PFSK-1 (cell line): Measurements from ENCODE around the gene CYB5R3.

Experiments used
- FOXP2 ChIP-seq: optimal IDR thresholded peaks from 2 replicates; pipeline ENCODE3; 2011; ENCODE audit warnings: borderline replicate concordance, control low read depth, inconsistent platforms; ENCODE audit not compliant: insufficient read depth; ENCODE audit errors: extremely low read length, extremely low read depth
- POLR2AphosphoS5 ChIP-seq: IDR thresholded peaks from 2 replicates; pipeline ENCODE4 v1.6.1; 2012; ENCODE audit warnings: low read depth, mild to moderate bottlenecking, control low read depth, low read length, moderate library complexity
- REST ChIP-seq, 2 experiments: IDR thresholded peaks; 2 replicates each; pipeline versions ENCODE4 v1.6.1 to v1.8.0; 2011 to 2012; ENCODE audit warnings: low read depth in 2 of 2, low read length in 2 of 2, control low read depth in 1 of 2, inconsistent platforms in 1 of 2, mild to moderate bottlenecking in 1 of 2, moderate library complexity in 1 of 2; ENCODE audit not compliant: insufficient read depth in 1 of 2
- SIN3A ChIP-seq: IDR thresholded peaks from 2 replicates; pipeline ENCODE4 v1.6.1; 2012; ENCODE audit warnings: mild to moderate bottlenecking, low read length, moderate library complexity, borderline replicate concordance; ENCODE audit not compliant: insufficient read depth
- TAF1 ChIP-seq: IDR thresholded peaks from 2 replicates; pipeline ENCODE4 v1.6.1; 2012; ENCODE audit warnings: low read length, control low read depth, borderline replicate concordance; ENCODE audit not compliant: insufficient read depth

CYB5R3 gene

GRCh38 chr22:42623756-42624441, 25.3 kb downstream of the CYB5R3 start:
- TF ChIP-seq TAF1, result no peak

- TF ChIP-seq FOXP2, result no peak
Observed at GRCh38 chr22:42623301-42623751, 25.9 kb downstream of the CYB5R3 start.

DNA sequence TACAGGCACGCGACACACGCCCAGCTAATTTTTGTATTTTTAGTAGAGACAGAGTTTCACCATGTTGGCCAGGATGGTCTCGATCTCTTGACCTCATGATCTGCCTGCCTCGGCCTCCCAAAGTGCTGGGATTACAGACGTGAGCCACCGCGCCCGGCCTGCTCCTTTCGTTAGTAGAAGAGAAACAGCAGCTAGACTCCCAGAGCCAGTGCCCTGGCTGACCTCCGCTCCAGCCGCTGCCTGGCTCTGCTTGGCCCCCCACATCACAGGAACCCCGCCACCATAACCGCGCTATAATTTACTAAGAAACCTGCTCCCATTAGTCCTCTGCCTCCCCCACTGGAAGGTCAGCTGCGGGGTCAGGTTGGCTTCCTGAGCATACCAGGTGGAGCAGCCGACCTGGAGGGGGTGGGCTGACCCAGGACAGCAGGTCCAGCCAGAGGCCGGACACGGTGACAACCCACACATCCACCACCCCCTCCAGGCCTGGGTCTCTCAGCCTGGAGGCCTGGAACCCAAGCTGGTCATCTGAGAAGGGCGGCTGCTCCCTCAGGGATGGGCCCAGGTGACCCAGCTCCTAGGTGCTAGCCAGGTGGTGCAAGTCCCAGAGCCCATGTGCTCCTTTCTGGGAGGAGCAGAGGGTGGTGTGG, 27.0 kb downstream of the CYB5R3 start:
- no peak for TF ChIP-seq REST (IDR thresholded peaks at IDR 0.05; ENCODE audit: insufficient read depth in 1 of 2, low read depth in 2 of 2, low read length in 2 of 2)
- TF ChIP-seq TAF1, result no peak
- TF ChIP-seq POLR2AphosphoS5, result no peak
- no peak for TF ChIP-seq FOXP2
- TF ChIP-seq SIN3A, result no peak

DNA sequence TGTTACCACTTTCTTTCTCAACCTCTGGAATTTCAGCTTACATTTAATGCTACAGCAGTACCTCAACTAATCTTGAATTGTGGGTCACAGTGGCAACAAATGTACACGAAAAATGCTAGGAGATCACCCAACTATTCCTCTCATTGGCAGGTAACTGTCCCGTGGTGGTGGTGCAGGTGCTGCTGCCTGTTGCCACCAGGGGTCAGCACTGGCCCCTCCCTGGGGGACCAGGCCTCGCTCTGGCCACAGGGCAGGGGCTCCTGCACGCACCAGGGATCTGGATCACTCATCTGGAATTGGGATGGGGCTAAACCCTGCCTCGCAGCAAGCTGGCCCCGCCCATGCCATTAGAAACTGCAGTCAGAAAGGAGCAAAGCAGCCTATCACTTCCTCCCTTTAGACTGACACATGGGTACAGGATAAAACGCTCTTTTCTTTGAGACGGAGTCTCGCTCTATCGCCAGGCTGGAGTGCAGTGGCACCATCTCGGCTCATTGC, 27.6 kb downstream of the CYB5R3 start:
- no peak for TF ChIP-seq FOXP2
- no peak for TF ChIP-seq POLR2AphosphoS5
- no peak for TF ChIP-seq TAF1
- TF ChIP-seq REST (IDR thresholded peaks at IDR 0.05; ENCODE audit: insufficient read depth in 1 of 2, low read depth in 2 of 2, low read length in 2 of 2), result no peak
- no peak for TF ChIP-seq SIN3A

DNA sequence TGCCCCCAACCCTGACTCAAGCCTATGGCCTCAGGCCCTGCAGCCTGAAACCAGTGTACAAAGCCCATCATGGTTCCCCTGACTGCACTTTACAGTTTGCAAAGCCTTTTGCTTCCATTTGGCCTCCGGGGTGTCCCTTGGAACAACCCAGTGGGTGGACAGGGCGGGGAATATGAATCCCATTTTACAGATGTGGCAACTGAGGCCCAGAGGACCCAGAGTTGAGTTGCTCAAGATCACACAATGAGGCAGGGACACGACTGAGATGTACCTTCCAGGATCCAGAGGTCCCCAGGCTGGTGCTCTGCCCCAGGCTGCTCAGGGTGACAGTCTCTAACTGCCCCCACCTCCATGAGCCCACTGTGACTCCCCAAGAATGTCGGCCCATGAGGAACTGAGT, 29.1 kb downstream of the CYB5R3 start:
- TF ChIP-seq SIN3A (no peak), TAF1 (no peak), REST (IDR thresholded peaks at IDR 0.05; ENCODE audit: insufficient read depth in 1 of 2, low read depth in 2 of 2, low read length in 2 of 2) (no peak), FOXP2 (no peak), POLR2AphosphoS5 (no peak)

DNA sequence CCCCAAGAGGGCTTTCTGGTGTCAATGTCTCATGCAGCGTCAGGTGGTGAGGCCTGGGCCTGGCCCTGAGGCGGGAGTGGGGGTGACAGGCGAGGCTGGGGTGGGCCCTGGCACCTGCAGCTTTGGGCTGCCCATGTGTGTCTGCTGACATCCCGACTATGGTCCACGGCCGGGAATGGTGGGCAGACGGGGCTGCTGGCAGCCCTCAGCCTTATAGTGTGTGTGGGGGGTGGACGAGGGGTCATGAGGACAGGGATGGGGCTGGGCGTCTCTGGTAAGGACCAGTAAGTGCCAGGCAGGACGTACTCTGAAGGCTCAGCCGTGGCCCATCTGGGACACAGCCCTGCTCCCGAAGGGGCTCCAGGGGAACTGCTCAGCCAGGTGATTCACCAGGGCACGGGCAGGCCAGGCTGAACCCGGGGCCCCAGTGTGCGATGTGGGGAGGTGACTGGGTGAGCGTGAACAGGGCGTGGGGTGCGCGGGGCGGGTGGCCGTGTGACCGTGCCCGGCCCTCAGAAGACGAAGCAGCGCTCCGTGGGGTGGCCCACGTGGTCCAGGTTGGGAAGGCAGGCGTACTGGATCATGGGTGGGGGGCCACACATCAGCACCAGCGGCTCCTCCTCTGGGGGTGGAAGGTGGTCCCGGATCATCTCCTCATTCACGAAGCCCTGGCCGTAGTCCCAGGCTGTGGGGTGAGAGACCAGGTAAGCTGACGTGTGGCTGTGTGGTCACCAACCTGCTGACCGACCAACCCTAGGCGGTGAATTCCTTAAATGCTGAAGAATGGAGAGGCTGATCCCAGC, 29.7 kb downstream of the CYB5R3 start:
- TF ChIP-seq SIN3A (no peak), REST (IDR thresholded peaks at IDR 0.05; ENCODE audit: insufficient read depth in 1 of 2, low read depth in 2 of 2, low read length in 2 of 2) (no peak)
